Activated naive CD4-positive, alpha-beta T cell treated with Interleukin-2 at 50 U/mL for 16 hours (primary cell): ENCODE measurements around the gene MYO16.
"Not testable (repeated sequence)": the region's sequence is repeated elsewhere in the genome, so short reads cannot be mapped to it uniquely, and the experiment has no call there.

Experiments used
- DNase-seq: peaks from one replicate; pipeline ENCODE4 v3.0.0-alpha.2; 2020

The MYO16 gene

GRCh38 chr13:108747843-108748242 is 118.4 kb downstream of the MYO16 start:
- DNase-seq: no peak

DNA sequence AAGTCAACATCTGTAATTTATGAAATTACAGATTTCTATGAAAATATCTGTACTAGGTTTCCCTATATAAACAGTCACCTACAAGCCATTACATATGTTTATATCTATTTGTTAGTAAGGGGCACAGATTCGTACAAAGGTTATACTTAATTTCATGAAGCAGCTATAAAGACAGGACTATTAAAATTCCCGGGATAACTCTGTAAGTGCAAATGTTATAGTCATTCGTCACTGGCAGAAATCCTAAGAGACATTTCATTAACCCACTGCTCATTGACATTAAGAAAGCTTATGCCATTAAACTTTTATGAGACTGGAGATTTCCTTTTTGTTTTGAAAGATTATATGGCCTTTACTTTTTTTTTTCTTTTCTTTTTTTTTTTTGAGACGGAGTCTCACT is 122.9 kb downstream of the MYO16 start:
- no peak for DNase-seq

DNA sequence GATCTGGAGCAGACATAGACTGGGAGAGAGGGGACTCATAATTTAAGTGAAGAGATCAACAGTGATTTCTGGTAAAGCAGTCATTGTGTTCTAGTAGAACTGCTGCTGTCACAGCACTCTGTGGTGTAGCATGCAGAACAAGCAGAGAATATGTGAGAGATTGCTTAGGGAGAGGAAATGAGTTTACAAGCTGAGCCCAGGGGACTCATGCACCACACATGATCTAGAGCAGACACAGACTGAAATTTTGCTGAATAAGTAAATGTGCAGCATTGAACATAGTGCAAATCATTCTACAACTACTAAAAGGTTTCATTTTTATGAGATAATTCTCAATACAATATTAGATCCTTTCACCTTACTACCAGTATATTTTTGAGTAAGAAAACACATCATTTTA is 125.7 kb downstream of the MYO16 start:
- no peak for DNase-seq

DNA sequence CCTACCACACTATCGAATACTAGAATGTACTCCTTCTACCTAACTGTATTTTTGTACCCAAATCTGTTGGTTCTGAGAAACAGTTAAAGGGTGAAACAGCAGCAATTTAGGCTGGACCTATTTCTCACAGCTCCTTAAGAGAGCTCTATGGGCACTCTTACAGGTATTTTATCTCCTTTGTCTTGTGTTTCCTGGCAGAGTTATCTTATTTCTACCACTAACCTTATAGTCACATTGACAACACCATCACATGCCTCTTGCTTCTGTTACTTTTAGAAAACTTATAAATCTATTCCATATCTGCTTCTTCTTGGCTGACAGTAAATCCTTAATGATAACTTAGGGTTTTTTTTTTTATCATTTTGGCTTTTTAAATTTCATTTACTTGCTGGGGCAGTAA is 130.7 kb downstream of the MYO16 start:
- no peak for DNase-seq

- DNase-seq: no peak
These were observed 131.1 kb downstream of the MYO16 start for GRCh38 chr13:108760541-108760940.

DNA sequence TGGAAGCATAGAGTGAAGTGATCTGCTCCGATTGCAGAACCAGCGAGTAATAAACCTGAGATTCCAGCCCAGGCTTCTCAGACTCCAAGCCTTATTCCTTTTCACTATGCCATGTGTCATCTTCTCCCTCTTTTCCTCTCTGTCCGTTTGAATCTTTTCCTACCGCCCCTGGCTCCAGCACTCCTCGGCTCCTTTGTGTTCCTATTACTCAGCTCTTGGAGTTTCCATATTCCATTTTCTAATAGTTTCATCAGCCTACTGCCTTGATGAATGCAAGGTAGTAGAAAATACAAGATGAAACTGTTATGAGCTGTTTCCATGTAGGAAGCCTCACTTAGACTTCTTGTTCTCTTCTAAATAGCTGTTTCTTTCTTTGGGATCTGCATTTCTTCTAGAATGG is 138.6 kb downstream of the MYO16 start:
- no peak for DNase-seq

- DNase-seq: no peak
These were observed 140.0 kb downstream of the MYO16 start for GRCh38 chr13:108769213-108770070.

- no peak for DNase-seq
These were observed 146.2 kb downstream of the MYO16 start for GRCh38 chr13:108775597-108775996.

DNA sequence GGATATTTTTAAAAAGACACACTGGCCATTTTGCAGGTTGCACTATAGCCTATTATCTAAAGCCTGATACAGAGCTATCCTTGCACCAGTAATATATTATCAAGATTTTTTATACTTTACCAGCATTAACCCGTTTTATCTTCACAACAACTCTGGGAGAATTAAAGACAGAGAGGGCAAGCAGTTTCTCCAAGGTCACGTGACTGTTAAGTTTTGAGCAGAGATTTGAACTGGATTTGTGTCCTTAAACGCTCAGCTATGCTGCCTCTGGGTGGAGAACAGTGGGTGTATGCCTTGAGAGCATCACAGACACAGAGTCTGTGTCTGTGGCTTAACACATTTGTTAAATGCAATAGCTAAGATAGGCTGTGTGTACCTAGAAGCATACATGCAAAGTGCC is 147.2 kb downstream of the MYO16 start:
- no peak for DNase-seq

DNA sequence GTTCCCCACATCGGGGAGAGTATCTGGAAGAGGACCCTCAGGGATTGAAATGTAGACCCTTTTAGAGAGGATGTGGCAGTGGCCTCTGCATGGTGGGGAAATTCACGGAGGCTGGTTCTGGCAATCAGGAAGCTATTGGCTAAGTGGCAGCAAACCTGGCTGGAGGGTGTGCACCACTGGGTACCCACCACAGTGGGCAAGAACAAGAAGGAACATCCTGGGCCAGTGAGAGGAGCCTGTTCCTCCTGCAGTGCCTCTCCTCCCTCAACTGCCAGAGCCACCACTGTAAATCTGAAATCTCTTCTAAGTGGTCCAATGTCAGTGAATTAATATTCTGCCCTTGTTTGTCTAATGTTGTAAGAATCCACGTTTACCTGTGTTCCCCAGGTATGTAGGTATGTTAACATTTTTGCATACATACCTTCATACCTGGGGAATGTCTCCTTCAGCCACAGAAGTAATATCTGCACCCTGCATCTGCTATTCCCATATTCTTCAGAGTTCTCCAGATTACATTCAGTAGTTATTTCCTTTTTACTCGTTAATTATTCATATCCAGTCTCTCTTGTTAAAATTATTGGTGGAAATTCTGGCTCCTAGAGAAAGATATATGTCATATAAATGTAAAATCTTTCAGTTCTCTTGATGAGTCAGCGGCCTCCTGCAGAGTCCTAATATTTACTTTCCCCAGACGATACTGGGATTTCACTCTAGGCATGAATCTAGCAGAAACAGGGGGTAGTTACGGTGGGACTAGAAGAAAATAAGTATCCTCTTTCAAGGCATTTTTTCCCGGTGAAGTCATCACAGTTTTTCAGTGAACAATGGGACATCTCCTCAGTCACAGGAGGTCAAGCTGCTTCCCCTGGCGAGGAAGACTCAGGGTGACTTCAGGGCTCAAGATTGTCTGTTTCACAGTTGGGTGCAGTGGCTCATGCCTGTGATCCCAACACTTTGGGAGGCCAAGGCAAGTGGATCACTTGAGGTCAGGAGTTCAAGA is 148.3 kb downstream of the MYO16 start:
- no peak for DNase-seq

GRCh38 chr13:108779308-108779707 is 149.9 kb downstream of the MYO16 start:
- no peak for DNase-seq

GRCh38 chr13:108780706-108781105 is 151.3 kb downstream of the MYO16 start:
- DNase-seq: no peak

DNA sequence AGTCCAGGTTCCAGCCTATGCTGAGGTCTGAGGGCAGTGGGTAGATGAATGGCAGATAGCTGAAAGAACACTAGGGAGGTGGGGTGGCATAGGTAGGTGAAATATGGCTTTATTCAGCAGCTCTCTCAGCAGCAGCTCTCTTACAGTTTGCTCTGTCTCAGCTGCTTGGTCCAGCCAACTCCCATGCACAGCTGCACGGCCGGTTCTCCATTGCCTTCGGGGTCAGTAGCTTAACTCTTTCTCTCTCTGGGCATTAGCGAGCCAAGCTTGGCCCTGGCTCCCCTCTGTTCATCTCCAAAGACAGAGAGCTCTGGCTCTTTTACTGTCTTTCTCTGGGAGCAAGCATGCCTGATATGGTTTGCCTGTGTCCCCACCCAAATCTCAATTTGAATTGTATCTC is 151.9 kb downstream of the MYO16 start:
- DNase-seq: no peak

DNA sequence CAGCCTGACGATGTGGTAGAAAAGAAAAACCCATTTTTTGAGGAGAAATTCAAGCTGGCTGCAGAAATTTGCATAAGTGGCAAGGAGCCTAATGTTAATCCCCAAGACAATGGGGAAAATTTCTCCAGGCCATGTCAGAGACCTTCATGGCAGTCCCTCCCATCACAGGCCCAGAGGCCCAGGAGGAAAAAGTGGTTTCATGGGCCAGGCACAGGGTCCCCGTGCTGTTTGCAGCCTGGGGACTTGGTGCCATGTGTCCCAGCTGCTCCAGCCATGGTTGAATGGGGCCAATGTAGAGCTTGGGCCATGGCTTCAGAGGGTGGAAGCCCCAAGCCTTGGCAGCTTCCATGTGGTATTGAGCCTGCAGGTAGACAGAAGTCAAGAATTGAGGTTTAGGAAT is 153.1 kb downstream of the MYO16 start:
- DNase-seq: not testable (repeated sequence)

GRCh38 chr13:108785844-108786243 is 156.4 kb downstream of the MYO16 start:
- DNase-seq: no peak

DNA sequence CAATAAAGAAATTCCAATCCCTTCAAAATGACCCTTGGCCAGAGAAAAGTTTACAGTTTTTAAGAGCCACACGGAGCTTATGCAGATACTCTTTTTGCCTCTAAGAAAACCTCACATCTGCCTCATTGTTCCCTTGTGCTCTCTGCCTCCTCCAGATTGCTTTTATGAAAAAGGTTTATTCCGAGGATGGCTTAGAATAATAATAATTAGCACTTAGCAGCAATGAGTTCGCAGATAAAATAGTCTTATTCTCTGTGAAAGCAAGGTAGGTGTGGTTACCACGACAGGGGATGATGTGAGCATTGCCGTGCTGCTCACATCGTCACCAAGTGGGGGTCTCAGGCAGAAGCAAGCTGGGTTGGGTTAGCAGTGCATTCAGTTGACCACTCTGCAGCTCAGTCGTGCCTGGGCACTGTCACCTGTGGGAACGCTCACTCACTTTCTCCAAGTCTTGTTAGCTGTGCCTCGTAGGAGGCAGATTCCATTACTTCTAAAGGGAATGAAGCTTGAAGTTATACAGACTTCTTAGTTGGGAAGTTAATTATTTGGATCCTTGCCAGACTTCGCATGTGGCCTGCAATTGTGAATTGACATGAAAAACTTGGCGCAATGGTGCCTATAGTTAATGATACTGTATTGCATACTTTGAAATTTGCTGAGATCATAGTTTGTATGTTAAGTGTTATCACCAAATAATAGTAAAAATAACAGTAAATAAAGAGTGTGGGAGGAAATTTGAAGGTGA is 157.2 kb downstream of the MYO16 start:
- no peak for DNase-seq

DNA sequence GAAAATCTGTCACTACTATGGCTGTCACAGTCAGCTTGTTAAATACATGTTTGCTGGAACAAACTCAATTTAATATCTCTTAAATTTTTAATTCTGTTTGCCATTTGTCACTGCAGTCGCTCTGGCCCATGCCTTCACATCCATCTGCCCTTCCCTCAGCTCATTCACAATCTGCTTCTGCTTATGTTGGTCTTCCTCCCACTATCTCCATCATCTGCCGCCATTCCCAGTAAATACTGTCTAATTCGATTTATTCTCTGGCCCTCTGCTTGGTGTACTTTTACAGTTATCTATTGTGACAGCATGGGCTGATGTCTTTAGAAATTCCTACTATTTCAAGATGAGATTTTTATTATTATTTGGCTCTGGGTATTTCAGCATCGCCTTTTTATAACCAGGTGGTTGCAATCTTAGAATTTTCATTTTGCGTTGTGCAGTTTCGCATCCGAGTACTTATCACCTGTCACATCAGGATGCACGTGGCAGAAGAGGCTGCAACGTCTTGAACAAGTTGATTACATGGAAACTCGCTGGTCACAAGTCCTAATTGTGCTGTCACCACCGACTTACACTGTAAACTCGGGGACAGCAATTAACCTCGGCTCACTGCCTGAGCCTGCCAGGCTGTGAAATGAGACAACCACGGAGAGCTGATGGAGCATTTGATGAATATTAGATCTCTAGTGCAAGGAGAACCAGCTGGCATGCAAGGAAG is 158.4 kb downstream of the MYO16 start:
- DNase-seq: no peak

DNA sequence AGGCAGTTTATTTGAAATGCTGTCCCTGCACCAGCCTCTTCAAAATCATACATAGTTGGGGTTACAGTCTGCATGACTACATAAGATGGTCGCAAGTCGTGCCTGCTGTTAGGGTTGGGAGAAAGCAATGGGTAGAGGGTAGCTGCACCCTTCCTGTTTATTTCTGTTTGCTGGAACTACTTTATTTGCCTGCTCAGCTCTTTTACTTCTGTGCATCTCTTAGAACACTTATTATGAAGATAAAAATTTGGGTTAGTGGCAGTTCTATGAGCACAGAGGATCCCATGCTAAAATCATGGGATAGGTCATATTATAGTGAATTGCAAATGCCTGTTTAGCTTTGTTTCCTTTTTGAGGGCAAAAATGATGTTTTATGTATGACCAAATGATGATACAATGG is 160.1 kb downstream of the MYO16 start:
- no peak for DNase-seq

GRCh38 chr13:108795841-108796240 is 166.4 kb downstream of the MYO16 start:
- DNase-seq: no peak

DNA sequence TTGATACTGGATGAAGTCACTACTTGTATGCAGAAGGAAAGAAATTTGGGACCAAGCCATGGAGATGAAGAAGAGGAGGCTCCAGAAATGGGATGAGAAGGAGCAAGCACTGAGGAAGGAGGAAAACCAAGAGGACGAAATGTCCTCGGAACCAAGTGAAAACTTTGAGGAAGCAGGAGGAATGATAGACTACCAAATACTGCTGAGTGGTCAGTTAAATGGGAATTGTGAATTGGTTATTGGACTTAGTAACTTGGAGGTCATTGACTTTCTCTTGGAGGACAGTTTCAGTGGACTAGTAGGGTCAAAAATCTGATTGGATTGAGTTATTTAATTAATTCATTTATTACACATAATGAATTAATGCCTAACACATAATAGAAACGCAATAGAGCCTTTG is 167.9 kb downstream of the MYO16 start:
- no peak for DNase-seq

GRCh38 chr13:108807841-108808240 is 178.4 kb downstream of the MYO16 start:
- no peak for DNase-seq

DNA sequence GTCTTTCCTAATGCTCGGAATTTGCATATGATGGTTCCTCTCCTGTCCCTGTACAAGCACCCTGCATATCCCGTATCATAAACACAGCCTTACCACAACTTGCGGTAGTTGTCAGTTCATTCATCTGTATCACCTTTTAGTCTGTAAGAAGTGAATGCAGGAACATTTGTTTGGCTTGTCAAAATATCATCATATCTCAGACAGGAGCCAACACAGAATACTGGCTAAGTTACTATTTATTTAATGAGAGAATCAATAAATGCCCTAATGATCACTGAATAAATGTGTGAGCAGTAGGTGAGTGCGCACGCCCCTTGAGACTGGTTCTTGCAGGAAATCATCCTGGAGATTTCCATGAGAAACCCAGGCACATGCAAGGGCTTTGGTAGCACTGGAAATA is 182.8 kb downstream of the MYO16 start:
- no peak for DNase-seq
